Sigmoid colon (tissue), 4 donors: ENCODE data around the gene MS4A4E.

Source experiments
- CTCF ChIP-seq, 4 experiments: fragments of 450-650 bp in 3 of 4; fragments of 200-600 bp in 1 of 4; IDR thresholded peaks; one replicate each; pipeline ENCODE4 v1.5.1; 2016 to 2019; ENCODE audit warnings: antibody characterized with exemption in 4 of 4, mild to moderate bottlenecking in 3 of 4, moderate library complexity in 2 of 4
- EP300 ChIP-seq, 4 donors: sonication (generic); formaldehyde crosslinking; IDR thresholded peaks; one replicate each; pipeline ENCODE4 v1.6.1; 2017; ENCODE audit warnings: antibody characterized with exemption in 4 of 4
- POLR2A ChIP-seq, 2 donors: fragments of 450-650 bp; IDR thresholded peaks; one replicate each; pipeline ENCODE4 v1.6.1; 2016; ENCODE audit warnings: antibody characterized with exemption in 2 of 2, mild to moderate bottlenecking in 2 of 2, moderate library complexity in 2 of 2

GRCh38 chr11:60183591-60184205, 59.2 kb downstream of the MS4A4E start:
- no peak for TF ChIP-seq CTCF (IDR thresholded peaks at IDR 0.05)
- no peak for TF ChIP-seq POLR2A (IDR thresholded peaks at IDR 0.05)
- TF ChIP-seq EP300 (IDR thresholded peaks at IDR 0.05) = no peak
